HepG2 (cell line): ENCODE data around the gene OGFOD3. TPM values are rescaled to one million over a fixed set of nuclear protein-coding genes. Genes with fewer than 3 reads are reported as not detected.
A peak's percentile ranks its signal among the peaks of the same experiment; 100 is the strongest.
"Not testable (repeated sequence)": the region's sequence is repeated elsewhere in the genome, so short reads cannot be mapped to it uniquely, and the experiment has no call there.

ENCODE experiments used
- ATAC-seq: fragments of 200-7000 bp; cut with Tn5 transposase; 3 replicates; pipeline ENCODE4 v1.9.1; 2020; ENCODE audit warnings: mild to moderate bottlenecking, moderate library complexity
- BruUV-seq: library from RNA; stranded (reverse); fragments of 400-500 nt; replicated peaks from 2 replicates; lab custom pipeline; 2021; lab: Mats Ljungman, UMichigan
- CTCF ChIA-PET: fragments of 300-600 bp; formaldehyde crosslinking; extraction: SDS; loops from one replicate; lab custom pipeline; 2021; ENCODE audit warnings: low total read pairs, inconsistent platforms, low intra/inter-chr PET ratio; lab: Yijun Ruan, JAX
- POLR2A ChIA-PET: fragments of 350-600 bp; sonication (Branson Sonifier 250); formaldehyde crosslinking; loops from one replicate; lab custom pipeline; 2020; ENCODE audit warnings: antibody characterized with exemption, inconsistent platforms; lab: Yijun Ruan, JAX
- DNase-seq: peaks from one replicate; pipeline ENCODE4 v3.0.0-alpha.2; 2015; ENCODE audit warnings: low spot score
- FAIRE-seq: peaks from 3 replicates; lab custom pipeline; 2011; peaks lifted over from hg19 to GRCh38; lab: Jason Lieb, UNC
- H2AFZ ChIP-seq: one replicate; pipeline ENCODE4 v1.6.1; 2011; ENCODE audit warnings: low read length, inconsistent platforms
- H3K27ac ChIP-seq: fragments of 300-600 bp; 3 replicates; pipeline ENCODE4 v1.8.0; 2011; ENCODE audit warnings: mixed run types, mild to moderate bottlenecking, mixed read lengths, low read length, inconsistent platforms; ENCODE audit not compliant: insufficient read depth; ENCODE audit errors: extremely low read length
- H3K27me3 ChIP-seq, 2 experiments: fragments of 200-600 bp in 1 of 2; 2 replicates in 1 of 2; 3 replicates in 1 of 2; pipeline versions ENCODE4 v1.6.0 to v1.8.0; 2011; ENCODE audit warnings: low read length in 2 of 2, mild to moderate bottlenecking in 2 of 2, moderate library complexity in 2 of 2, inconsistent platforms in 1 of 2; ENCODE audit not compliant: insufficient read depth in 2 of 2, control insufficient read depth in 1 of 2
- H3K36me3 ChIP-seq, 2 experiments: fragments of 200-600 bp in 1 of 2; replicated peaks in 1 of 2; 2 replicates in 1 of 2; 3 replicates in 1 of 2; pipeline versions ENCODE4 v1.5.1 to v1.8.0; 2011; ENCODE audit warnings: low read length in 2 of 2, inconsistent platforms in 1 of 2; ENCODE audit not compliant: insufficient read depth in 2 of 2, control insufficient read depth in 1 of 2
- H3K4me1 ChIP-seq: 2 replicates; pipeline ENCODE4 v1.5.1; 2012; ENCODE audit warnings: low read length, inconsistent platforms; ENCODE audit not compliant: insufficient read depth
- H3K4me2 ChIP-seq: 2 replicates; pipeline ENCODE4 v1.6.0; 2011; ENCODE audit warnings: low read depth, low read length, inconsistent platforms
- H3K4me3 ChIP-seq, 3 experiments: fragments of 200-600 bp in 1 of 3; sonication (generic), shearing (Covaris generic) in 1 of 3; replicated peaks in 1 of 3; 2 replicates each; pipeline ENCODE4 v1.5.1; 2011 to 2016; ENCODE audit warnings: low read length in 3 of 3, inconsistent platforms in 2 of 3, low read depth in 2 of 3, mild to moderate bottlenecking in 2 of 3, control low read depth in 1 of 3, mixed read lengths in 1 of 3; ENCODE audit not compliant: insufficient read depth in 1 of 3
- H3K79me2 ChIP-seq: one replicate; pipeline ENCODE4 v1.6.1; 2011; ENCODE audit warnings: low read length, inconsistent platforms; ENCODE audit not compliant: insufficient read depth
- H3K9ac ChIP-seq: 2 replicates; pipeline ENCODE4 v1.6.0; 2011; ENCODE audit warnings: mild to moderate bottlenecking, low read depth, low read length, inconsistent platforms; ENCODE audit not compliant: insufficient read depth
- H3K9me3 ChIP-seq: 2 replicates; pipeline ENCODE4 v1.5.1; 2012; ENCODE audit warnings: mild to moderate bottlenecking, low read length
- H4K20me1 ChIP-seq: 2 replicates; pipeline ENCODE4 v1.6.0; 2011; ENCODE audit warnings: inconsistent platforms, mild to moderate bottlenecking, low read length, moderate library complexity; ENCODE audit not compliant: insufficient read depth
- ARID4A ChIP-seq: sonication (generic); formaldehyde crosslinking; IDR thresholded peaks from 2 replicates; pipeline ENCODE4 v1.5.0; 2020; ENCODE audit warnings: mild to moderate bottlenecking, missing genetic modification reagents, borderline replicate concordance
- HNF4A ChIP-seq: sonication (generic); formaldehyde crosslinking; IDR thresholded peaks from 2 replicates; pipeline ENCODE4 v1.4.0; 2020; ENCODE audit warnings: missing genetic modification reagents
- HNRNPK ChIP-seq: fragments of 200-400 bp; formaldehyde crosslinking; IDR thresholded peaks from 2 replicates; pipeline ENCODE4 v1.6.1; 2018; ENCODE audit warnings: low read length, low read depth, moderate library complexity, mild to moderate bottlenecking; ENCODE audit not compliant: poor library complexity, severe bottlenecking
- PTBP1 ChIP-seq: fragments of 200-400 bp; formaldehyde crosslinking; IDR thresholded peaks from 2 replicates; pipeline ENCODE4 v1.6.1; 2018; ENCODE audit warnings: low read length, low read depth; ENCODE audit not compliant: poor library complexity, severe bottlenecking
- SYNCRIP ChIP-seq: fragments of 200-400 bp; formaldehyde crosslinking; IDR thresholded peaks from 2 replicates; pipeline ENCODE4 v1.6.1; 2018; ENCODE audit warnings: mild to moderate bottlenecking, low read depth, low read length; ENCODE audit not compliant: insufficient read depth
- ZNF546 ChIP-seq: sonication (generic); formaldehyde crosslinking; conservative IDR thresholded peaks from 2 replicates; pipeline ENCODE4 v1.8.1; 2023; ENCODE audit warnings: mild to moderate bottlenecking, missing genetic modification reagents
- ZNF687 ChIP-seq: sonication (generic); formaldehyde crosslinking; IDR thresholded peaks from 2 replicates; pipeline ENCODE4 v1.5.1; 2020; ENCODE audit warnings: mild to moderate bottlenecking, missing genetic modification reagents, moderate library complexity
- WGBS: methylation state at CpG from one replicate; pipeline ENCODE4 v1.1.6; 2017; ENCODE audit warnings: low lambda C conversion rate; 5-methylcytosine and 5-hydroxymethylcytosine counted together
- in situ Hi-C: cut with HindIII; loops from 2 replicates; pipeline ENCODE4 v1.10.0; 2017; ENCODE audit warnings: low pct_unique_long_range_greater_than_20kb; ENCODE audit not compliant: extremely low pct_ligation_motif_present
- intact Hi-C: fragments of 100-400 bp; cut with micrococcal nuclease; formaldehyde crosslinking; loops from one replicate; pipeline ENCODE4 v1.10.0; 2022; ENCODE audit not compliant: unreplicated experiment
- polyA plus RNA-seq, 8 experiments: library from polyadenylated mRNA; depleted of rRNA in 3 of 8; stranded (reverse) in 7 of 8; unstranded in 1 of 8; fragments of >200 nt; fragmentation: Illumina TruSeq in 4 of 8; extraction: Trizol in 4 of 8; gene quantifications; 2 replicates each; pipeline versions ENCODE4 v1.2.1 to v1.2.3, GENCODE V29; 2011 to 2016; ENCODE audit warnings: low read depth in 4 of 8, missing spikeins in 1 of 8, mixed read lengths in 1 of 8; ENCODE audit not compliant: insufficient read depth in 1 of 8
- total RNA-seq, 5 experiments: library from RNA; depleted of rRNA; stranded (reverse); fragments of >200 nt; fragmentation: Illumina TruSeq; extraction: Trizol; gene quantifications; 2 replicates each; pipeline ENCODE4 v1.2.3, GENCODE V29; 2016; ENCODE audit warnings: low read depth in 1 of 5

The OGFOD3 gene
- total and polyA plus RNA-seq, 2 of the 13 experiments (the other 11 are each of a cell fraction or from before 2014, with no cell fraction given), result 40.0 to 42.1 TPM

GRCh38 chr17:82459936-82460335 lies 41.5 kb upstream of the OGFOD3 start:
- Histone ChIP-seq H3K79me2 (peaks cover 10% of the 10 kb centered on the region), H3K36me3 (peaks cover 17 to 43% of the 10 kb centered on the region in 2 experiments), H3K4me1 (peaks cover 56% of the 10 kb centered on the region), H3K4me2 (peak overlapping the region; percentile 99), H3K4me3 (peak overlapping the region in 1 of 3 experiments; percentile 99; a peak in 1 of 6 replicates)
- 94% methylated on average over 9 of the region's 9 CpGs for WGBS
- H4K20me1 ChIP-seq, H3K9me3 ChIP-seq, H3K9ac ChIP-seq, ATAC-seq, FAIRE-seq, BruUV-seq, H2AFZ ChIP-seq, DNase-seq, in situ Hi-C loops, CTCF ChIA-PET, H3K27me3 ChIP-seq, H3K27ac ChIP-seq: not testable (repeated sequence)
- intact Hi-C loops, result loop anchor here (2.0 kb wide), 1 partner anchor 95 kb away; no protein-coding TSS in a partner anchor
- POLR2A ChIA-PET, result interaction anchor here (1.5 kb wide), 1 partner anchor 34 kb away, joined by 5 read pairs; no protein-coding TSS in a partner anchor

- Histone ChIP-seq H4K20me1 (peaks cover 9% of the 10 kb centered on the region; the same call in 1 of the 2 replicates), H3K27ac (peak overlapping the region; percentile 96), H3K36me3 (peaks cover 9 to 33% of the 10 kb centered on the region in 2 experiments), H3K4me2 (peak overlapping the region; percentile 99), H3K27me3 (no peaks in the 10 kb centered on the region), H3K9ac (peak overlapping the region; percentile 98), H3K9me3 (no peaks in the 10 kb centered on the region), H3K4me1 (peaks cover 56% of the 10 kb centered on the region), H2AFZ (no peak overlapping the region), H3K79me2 (peaks cover 10% of the 10 kb centered on the region), H3K4me3 (peak overlapping the region; percentile 85 to 99 (median 87))
- whole genome bisulfite sequencing, result under 1% methylated on average over 21 of the region's 62 CpGs
- ATAC-seq (peak; percentile 5), FAIRE-seq (no peak), DNase-seq (no peak)
- in situ Hi-C loops (no loop called here), intact Hi-C loops (loop anchor here (1.0 to 2.0 kb wide), 4 partner anchors 9 to 96 kb away; partner anchors contain the start of genes CYBC1, HEXD and OGFOD3)
- TSS peak; percentile 56 for BruUV-seq
- ChIA-PET POLR2A (interaction anchor here (0.8 to 1.9 kb wide), 4 partner anchors 35 to 134 kb away, joined by 3 to 6 read pairs (median 4); no protein-coding TSS in a partner anchor), CTCF (no interaction called here)
- TF ChIP-seq SYNCRIP (no peak), ZNF546 (CRISPR knock-in tag) (0 out of 2 replicates have a peak, but pooled peaks have one; percentile 93), HNRNPK (no peak), ZNF687 (CRISPR knock-in tag) (peak; percentile 26), HNF4A (CRISPR knock-in tag) (0 out of 2 replicates have a peak, but pooled peaks have one; percentile 8), ARID4A (CRISPR knock-in tag) (peak; percentile 6), PTBP1 (peak; percentile 87)
These were observed 40.6 kb upstream of the OGFOD3 start for GRCh38 chr17:82458885-82459424.
